Stimulated activated CD8-positive, alpha-beta memory T cell treated with anti-CD3 and anti-CD28 coated beads, Interleukin-7, amount 100 ng/mL, for 24 hours (primary cell): Measurements from ENCODE around the gene DNAH10.

Source experiments
- DNase-seq: peaks from one replicate; pipeline ENCODE4 v3.0.0-alpha.2; 2020; ENCODE audit warnings: low read depth

Gene DNAH10

GRCh38 chr12:123972457-123973401 lies 210.6 kb downstream of the DNAH10 start, which contains the start of the genes CCDC92 and ZNF664:
Gene CCDC92 (minus strand): TSS chr12:123972831. CDS start chr12:123944305, 28,526 bp downstream.
Gene ZNF664 (plus strand): TSS chr12:123973215. CDS start chr12:124012145, 38,930 bp downstream.
- peak; percentile 87 for DNase-seq

- DNase-seq: no peak
Measured at GRCh38 chr12:123973552-123974341, 211.6 kb downstream of the DNAH10 start.

GRCh38 chr12:123976227-123976826 lies 214.2 kb downstream of the DNAH10 start:
- no peak for DNase-seq

- no peak for DNase-seq
Measured at GRCh38 chr12:123979566-123979965, 217.5 kb downstream of the DNAH10 start.

GRCh38 chr12:123982269-123982668 lies 220.2 kb downstream of the DNAH10 start:
- DNase-seq: no peak

GRCh38 chr12:123983822-123984485 lies 221.9 kb downstream of the DNAH10 start:
- no peak for DNase-seq

GRCh38 chr12:123984903-123985302 lies 222.8 kb downstream of the DNAH10 start:
- no peak for DNase-seq
